Dedifferentiated amniotic fluid mesenchymal stem cell (primary cell): ENCODE data around the gene ZBTB18.
"Not testable (repeated sequence)": the region's sequence is repeated elsewhere in the genome, so short reads cannot be mapped to it uniquely, and the experiment has no call there.

Experiments
- DNase-seq: peaks from one replicate; pipeline ENCODE4 v3.0.0-alpha.2; 2016; ENCODE audit errors: extremely low spot score

ZBTB18 gene

DNA sequence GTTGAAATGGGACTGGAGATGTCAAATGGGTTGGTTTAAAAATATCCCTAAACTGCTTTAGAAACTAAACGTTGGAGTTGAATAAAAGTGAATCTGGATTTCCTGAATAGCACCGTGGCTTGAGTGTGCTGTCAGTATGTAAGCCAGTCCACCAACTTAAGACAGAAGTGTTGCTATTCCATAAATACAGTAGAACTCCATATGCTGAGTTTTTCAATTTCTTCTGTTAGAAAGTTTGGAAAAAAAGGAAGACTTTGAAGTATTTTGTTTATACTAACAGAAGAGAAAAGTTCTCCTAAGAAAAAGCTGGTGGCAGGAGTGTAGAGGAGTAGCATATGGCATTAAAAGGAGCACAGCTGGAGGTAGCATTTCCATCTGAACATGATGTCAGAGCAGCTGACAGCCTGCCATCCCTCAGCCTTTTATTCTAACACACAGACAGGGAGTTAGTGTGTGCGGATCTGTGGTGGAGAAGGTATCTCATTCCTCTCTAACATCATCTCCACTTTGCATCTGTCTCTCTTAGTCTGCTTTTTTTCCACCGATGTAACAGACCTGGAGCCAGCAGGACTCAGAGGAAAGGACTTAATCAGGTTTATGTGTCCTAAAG is at the start of gene ZBTB18:
ZBTB18 (plus strand) TSS at position 449 of the 610 bp plus-strand sequence; CDS start at position 598, 149 bp downstream.
- no peak for DNase-seq

DNA sequence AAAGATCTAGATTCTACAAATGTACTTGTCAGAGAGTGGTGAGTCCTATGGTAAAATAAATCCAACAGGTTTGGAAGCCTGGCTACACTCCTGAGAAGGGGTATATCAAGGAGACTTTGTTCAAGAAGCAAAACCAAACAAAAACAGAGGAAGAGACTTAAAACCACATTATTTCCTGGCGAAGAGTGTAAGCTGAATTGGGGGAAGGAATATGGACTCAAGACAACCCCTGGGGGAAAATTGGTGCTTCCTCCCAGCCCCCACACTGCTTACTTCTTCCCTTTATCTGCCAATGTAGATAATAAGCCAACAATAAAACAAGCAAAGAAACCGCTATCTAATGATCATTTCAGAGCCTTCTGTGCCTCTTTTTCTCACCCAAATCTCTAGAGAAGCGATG is 48.4 kb upstream of the ZBTB18 start:
- DNase-seq: no peak

DNA sequence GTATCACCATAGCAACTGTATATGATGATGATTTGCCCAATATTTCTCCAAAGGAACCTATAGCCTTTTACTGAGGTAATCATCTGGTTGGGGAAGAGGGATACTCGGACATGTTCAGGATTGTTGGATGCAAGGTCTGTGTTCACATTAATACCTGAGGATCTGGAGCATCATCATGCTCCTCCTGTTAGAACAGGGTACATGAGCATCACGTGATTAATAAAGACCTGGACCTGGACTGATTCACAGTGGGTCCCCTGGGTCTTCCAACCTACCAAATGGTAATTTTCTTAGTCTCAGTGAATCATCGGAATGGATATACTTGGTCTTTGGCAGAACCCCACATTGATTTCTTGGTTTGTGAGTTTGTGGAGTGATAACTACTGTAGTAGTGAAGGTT is 45.6 kb upstream of the ZBTB18 start:
- DNase-seq: no peak

DNA sequence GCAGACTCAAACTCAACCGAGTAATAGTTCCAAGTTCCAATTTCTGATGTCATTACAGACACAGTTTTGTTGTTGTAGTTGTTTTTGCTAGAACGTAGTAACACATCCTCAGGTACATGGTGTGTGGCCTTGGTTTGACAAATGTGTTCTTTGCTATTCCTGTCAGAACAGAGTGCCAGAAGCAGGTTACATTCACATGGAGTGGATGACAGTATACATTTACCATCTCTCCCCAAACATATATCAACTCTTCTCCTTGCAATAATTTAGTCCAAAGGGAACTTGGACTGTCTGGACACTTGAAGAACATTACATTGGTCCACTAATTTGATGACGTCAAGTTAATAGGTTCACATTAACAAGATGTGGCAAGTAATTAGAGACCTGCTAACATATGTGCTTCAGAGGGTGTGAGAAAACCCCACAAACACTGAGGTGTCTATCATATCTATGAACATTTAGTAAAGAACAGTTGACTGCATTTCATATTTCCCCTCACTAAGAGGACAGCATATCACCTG is 44.6 kb upstream of the ZBTB18 start:
- no peak for DNase-seq

DNA sequence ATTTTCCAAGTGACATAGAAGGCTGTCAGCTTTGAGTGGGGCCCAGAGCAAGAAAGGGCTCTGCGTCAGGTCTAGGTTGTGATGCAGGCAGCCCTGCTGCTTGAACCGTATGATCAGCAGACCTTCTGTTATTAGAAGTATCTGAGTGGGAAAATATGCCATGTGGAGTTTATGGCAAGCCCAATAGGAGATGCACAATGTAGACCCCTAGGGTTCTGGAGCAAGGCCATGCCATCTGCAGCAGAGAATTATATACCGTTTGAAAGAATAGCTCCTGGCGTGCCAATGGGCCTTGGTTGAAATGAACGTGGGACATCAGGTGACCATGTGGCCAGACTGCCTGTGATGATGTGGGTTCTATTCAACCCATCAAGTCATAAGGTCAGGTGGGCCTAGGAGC is 44.1 kb upstream of the ZBTB18 start:
- DNase-seq: no peak

DNA sequence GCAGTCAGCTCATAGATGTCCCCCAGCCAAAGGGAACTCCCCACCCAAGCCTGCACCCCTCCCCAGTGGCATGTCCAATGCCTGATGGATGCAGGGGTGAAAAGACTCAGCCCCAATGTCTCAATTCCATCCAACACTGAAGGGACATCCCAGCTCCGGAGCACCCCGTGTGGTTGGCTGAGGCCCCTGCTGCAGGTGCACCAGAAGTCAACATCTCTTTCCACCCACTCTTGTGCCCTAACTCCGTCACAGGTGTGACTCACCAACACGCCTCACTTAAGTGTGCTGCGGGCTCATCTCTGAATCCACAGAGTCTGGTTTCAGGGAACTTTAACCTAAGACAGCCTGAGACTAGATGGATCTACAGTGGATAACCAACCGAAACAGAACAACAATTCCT is 40.9 kb upstream of the ZBTB18 start:
- no peak for DNase-seq

DNA sequence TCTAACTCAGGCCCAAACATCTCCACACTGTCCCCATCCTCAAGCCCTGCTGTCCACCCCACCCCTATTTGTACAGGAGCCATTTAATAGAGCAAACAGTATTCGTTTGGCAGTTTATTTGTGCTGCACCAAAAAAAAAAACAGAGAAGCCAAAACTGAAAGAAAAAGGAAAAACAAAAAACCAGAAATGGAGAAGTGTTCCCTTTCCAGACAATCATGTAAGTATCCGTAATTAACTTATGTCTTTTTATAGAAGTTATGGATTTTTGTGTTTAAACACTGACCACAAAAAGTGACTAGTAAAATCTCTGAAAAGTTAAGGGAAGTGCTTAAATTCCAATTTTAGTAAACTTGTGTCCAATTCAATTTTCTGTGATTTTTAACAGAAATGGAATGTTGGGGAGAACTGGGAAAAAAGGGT is 40.4 kb upstream of the ZBTB18 start:
- peak; percentile 62 for DNase-seq

DNA sequence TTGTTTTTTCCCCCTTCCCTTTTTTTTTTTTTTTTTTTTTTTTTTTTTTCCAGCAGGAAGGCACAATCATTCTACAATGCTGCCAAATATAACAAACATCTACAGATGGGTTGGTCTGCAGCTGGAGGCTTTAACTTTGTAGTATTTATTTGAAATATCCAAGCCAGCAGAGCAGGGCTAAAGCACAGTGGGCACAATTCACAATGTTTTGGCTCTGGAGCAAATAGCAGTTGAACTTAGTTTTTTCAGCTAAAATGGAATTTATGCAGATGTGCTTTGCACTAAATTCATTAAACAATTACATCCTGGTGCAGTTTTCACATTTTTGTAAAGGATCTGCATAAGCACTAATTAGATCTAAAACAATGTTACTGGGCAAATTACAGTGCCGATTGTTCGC is 39.8 kb upstream of the ZBTB18 start:
- DNase-seq: peak; percentile 77

DNA sequence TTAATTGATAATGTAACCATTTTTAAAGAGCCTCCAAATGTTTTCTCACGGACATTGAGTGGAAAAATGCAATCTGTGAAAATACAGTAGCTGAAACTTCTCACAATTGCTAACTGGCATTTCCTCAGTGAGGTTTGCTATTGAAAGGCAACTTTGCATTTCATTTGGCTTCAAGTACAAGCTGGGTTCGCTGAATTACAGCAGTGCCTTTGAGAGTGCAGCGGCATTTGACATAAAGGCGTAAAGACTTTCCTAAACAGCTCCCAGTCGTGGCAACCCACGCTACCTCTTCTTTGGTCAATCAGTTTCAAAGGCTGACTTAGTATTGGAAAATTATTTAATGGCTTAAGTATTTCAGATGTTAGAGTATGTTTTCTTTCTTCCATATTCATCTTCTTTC is 39.3 kb upstream of the ZBTB18 start:
- DNase-seq: no peak

DNA sequence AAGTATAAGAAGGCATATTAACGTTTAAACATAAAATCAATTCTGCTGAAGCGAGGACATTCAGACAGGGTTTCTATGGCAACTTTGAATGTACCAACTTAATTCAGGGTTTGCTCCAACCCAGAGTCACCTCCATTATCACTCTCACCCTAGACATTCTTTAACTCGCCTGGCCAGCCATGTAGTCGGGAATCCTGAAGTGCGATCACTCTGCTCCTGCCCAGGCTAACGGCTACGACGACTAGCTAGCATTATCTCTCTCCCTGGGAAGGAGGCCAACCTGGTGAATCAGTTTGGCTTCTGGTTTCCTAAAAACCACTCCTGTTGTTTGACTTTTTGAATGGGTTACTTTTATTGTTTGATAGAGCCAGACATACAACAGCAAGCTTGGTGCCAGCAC is 38.9 kb upstream of the ZBTB18 start:
- no peak for DNase-seq

DNA sequence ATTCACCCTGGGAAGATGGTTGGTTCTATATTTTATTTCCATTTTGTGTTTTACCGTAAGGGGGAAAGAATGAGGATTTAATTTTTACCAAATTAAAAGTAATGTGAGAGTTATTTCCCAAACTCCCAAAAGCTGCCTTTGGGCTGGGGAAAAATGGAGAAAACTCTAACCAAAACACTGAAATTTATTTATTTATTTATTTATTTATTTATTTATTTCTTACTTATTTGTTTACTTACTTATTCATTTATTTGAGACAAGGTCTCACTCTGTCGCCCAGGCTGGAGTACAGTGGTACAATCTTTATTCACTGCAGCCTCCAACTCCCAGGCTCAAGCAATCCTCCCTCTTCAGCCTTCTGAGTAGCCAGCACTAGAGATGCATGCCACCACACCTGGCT is 38.0 kb upstream of the ZBTB18 start:
- no peak for DNase-seq

DNA sequence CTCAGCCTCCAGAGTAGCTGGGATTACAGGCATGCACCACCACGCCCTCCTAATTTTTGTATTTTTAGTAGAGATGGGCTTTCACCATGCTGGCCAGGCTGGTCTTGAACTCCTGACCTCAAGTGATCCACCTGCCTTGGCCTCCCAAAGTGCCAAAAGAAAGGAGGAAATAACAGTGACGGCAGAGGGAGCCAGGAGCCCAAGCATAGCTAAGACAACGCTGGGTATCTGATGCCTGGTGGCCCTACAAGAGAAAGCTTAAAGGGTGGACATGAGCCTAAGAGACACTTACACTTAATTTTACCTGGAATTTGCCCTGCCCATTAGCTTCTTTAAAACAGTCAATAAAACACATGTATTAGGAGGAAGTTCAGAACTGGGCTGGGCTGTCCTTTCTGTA is 36.2 kb upstream of the ZBTB18 start:
- DNase-seq: not testable (repeated sequence)

DNA sequence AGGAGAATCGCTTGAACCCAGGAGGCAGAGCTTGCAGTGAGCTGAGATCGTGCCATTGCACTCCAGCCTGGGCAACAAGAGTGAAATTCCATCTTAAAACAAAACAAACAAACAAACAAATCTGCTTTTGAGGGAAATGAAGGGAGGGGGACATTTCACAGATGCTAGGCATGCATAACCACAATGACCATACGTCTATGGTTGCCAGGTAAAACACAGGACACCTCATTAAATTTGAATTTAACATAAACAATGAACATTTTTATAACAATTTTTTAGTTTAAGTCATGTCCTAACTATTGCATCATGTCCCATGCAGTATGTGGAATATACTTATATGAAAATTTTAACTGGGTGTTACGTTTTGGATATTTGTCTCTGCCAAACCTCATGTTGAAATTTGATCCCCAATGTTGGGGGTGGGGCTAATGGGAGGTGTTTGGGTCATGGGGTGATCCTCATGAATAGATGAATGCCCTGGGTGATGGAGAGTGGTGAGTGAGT is 31.0 kb upstream of the ZBTB18 start:
- no peak for DNase-seq

DNA sequence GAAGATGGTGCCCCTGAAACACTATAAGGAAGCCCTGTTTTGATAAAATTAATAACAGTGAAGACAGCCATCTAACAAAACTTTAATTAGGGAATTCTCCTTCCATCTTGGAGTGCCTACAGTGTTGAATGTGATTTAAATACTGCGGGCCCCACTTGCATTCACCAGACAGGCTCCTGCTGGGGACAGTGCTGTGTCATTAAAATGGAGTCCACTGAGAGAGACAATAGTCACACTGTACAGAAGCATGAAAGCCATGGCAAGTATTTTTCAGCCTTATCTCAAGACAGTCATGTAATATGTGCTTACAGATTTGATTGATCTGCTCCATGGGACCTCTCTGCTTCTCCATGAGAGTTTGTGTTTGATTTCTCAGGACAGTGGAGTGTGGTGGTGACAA is 29.7 kb upstream of the ZBTB18 start:
- DNase-seq: no peak

DNA sequence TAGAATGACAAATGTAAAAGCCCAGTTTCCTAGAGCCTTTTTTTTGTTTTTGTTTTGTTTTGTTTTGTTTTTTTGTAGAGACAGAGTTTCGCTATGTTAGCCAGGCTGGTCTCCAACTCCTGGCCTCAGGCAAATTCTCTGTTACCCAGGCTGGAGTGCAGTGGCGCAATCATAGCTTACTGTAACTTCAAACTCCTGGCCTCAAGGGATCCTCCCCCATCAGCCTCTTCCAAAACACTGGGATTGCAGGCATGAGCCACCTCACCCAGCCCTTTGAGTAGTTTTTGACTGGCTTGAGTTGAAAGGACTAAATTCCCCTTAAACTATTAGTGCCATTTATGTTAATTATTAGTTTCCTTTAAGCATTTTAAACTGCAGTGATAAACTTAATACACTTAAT is 28.8 kb upstream of the ZBTB18 start:
- peak; percentile 66 for DNase-seq

DNA sequence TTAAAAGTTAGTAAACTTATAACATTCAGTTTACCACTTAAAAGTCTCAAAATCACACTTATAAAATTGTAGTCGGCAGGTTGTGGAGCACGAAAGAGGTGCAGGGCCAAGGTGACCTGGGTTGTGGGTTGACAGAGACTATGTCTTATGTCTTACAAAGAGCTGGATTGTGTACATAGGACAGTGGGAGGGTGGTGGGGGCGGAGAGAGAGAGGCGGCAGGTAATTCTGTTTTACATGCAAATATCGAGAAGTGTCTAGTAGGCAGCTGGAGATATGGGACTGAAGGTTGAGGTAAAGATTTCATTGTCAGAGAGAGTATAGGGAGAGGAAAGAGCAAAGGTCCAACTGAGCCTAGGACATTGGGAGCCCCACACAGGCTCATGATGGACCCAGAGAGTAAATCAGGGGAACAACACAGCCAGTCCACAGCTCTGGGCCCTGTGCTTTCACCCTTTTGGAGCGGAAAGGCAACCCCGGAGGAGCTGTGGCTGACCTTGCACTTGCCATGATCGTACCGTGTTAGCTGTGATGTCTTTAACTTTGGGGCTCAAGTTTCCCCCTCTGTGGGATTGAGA is 28.1 kb upstream of the ZBTB18 start:
- no peak for DNase-seq

DNA sequence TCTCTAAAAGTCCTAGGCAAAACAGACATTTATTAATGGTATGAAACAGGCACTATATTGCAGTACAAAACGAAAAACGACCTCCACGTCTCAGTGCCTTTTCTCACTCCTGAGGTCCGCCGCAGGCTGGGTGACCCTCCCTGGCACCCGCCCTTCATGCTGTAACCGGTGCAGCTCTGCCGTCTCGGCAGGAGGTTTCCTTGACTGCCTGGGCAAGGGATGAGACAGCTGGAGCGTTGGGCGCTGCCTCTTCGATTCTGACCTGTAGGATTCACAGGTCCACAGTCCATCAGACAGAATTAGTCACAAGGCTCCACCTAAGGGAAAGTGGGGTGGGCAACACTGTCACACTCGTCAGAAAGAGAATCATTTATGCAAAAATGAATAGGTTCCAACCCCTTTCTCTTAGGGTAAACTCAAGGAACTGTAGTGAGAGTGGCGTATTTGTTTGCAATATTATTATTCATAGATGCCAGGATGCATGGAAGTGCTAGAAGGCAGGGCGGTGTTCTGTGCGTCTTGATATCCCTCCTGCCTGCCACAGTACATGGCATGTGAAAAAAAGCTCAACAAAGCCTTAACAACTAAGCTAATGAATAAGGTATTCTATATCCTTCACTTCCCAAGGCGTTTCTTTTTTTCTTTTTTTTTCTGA is 23.5 kb upstream of the ZBTB18 start:
- DNase-seq: no peak

DNA sequence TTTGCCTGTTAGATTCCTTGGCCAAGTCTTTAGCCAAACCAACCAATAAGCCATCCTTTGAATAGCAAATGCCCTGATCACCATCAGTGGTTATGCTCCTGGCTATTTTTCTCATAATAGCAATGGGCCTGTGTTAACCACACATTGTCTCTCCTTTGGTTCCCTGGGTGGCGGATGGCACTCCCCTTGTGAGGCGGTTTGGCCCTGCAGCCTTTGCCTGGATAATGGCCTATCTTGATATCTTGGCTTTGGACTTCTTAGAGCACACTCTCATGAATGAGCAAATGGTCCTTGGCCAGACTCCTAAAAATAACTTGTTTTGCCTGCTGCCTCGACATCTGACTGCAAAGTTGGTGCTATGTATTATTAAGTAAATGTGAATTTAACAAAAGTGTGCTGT is 22.4 kb upstream of the ZBTB18 start:
- DNase-seq: no peak

DNA sequence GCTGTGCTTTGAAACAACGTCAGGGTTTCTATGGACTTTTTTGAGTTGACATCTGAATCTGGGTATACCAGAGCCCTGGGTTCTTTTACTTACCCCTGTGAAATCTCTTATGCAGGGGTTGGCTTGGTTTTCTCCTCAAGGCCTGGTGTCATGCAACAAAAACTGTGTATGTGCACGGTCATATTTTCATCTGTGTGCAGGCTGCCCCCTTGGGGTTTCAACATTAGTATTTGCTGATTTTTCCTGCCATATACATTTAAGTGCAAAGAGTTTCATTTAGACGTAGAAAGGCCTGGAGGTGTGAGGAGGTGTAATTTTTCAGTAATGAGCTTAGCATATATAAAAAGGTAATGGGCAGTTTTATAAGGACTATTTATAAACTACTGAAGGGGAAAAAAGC is 22.0 kb upstream of the ZBTB18 start:
- DNase-seq: no peak

DNA sequence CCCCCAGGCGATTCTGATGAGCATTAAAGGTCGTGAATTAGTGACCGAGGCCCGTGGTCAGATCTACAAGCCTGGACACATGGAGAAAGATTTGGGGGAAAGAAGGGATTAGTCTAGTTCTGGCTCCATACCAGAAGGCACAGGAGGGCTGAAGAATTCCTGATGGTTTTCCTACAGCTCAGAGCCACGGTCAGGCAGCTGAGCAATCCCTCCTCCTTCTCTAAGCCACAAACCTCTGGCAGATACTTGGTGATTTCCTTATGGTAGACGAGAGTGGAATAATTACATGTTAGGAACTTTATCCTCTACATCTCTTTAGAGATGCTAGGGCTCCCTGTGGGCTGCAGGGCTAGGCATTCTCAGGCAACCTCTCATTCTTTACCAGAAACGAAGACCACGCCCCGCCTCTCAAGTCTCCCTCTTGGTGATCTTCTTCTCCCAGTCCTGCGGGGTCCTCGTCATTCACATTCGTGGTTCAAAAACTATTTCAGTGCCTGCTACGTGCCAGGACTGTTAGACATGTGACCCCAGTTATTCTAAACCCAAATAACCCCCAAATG is 20.5 kb upstream of the ZBTB18 start:
- DNase-seq: no peak

DNA sequence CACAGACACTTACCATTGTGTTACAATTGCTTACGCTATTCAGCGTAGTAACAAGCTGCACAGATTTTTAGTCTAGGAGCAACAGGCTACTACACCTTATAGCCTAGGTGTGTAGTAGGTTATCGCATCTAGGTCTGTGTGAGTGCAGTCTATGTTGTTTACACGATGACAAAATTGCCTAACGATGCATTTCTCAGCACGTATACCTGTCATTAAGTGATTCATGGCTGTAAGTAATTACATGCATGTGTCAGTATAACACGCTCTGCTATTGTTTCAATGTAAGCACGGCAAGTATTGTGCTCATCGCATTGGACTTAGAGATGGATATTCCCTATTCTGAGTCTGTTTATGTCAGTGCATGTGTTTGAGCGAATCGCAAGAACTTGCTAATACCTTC is 15.7 kb upstream of the ZBTB18 start:
- no peak for DNase-seq

DNA sequence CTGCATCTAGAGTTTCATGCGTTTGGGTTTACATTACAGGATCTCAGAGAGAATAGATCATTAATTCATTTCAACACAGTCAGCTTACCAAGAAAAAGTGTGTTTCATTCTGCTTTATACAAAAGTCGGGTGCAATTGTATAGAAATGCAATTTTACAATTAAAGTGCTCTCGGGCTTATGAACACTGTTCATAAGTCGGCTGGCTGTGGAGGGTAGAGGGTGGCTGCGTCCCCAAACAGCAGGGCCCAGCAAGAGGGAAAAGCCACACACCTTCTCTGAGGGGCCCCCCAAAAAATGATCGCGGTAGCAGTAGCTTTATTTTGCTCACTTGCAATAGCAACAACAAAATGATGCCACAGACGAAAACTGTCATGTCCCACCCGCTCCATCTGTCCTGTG is 13.8 kb upstream of the ZBTB18 start:
- no peak for DNase-seq
